Astrocyte (in vitro differentiated cells and primary cell): ENCODE results near the gene CEP89. TPM values are rescaled to one million over a fixed set of nuclear protein-coding genes. Genes with fewer than 3 reads are reported as not detected.

Experiments
- DNase-seq: peaks from one replicate; pipeline ENCODE4 v3.0.0-alpha.2; 2010; ENCODE audit warnings: low read depth
- FAIRE-seq: peaks from 2 replicates; lab custom pipeline; 2011; peaks lifted over from hg19 to GRCh38; lab: Jason Lieb, UNC
- H2AFZ ChIP-seq: 2 replicates; pipeline ENCODE4 v1.6.0; 2012; ENCODE audit warnings: low read depth, low read length, inconsistent platforms
- H3K27ac ChIP-seq: 2 replicates; pipeline ENCODE4 v1.5.1; 2011; ENCODE audit warnings: low read depth, low read length, inconsistent platforms
- H3K27me3 ChIP-seq: 2 replicates; pipeline ENCODE4 v1.6.0; 2011; ENCODE audit warnings: low read length, inconsistent platforms; ENCODE audit not compliant: insufficient read depth
- H3K36me3 ChIP-seq: 2 replicates; pipeline ENCODE4 v1.5.1; 2011; ENCODE audit warnings: low read length, inconsistent platforms; ENCODE audit not compliant: insufficient read depth
- H3K4me1 ChIP-seq: 2 replicates; pipeline ENCODE4 v1.5.1; 2011; ENCODE audit warnings: low read length, inconsistent platforms; ENCODE audit not compliant: insufficient read depth
- H3K4me2 ChIP-seq: 2 replicates; pipeline ENCODE4 v1.6.0; 2012; ENCODE audit warnings: low read length, inconsistent platforms
- H3K4me3 ChIP-seq: 2 replicates; pipeline ENCODE4 v1.5.1; 2011; ENCODE audit warnings: low read depth, mild to moderate bottlenecking, low read length, inconsistent platforms; ENCODE audit not compliant: insufficient read depth
- H3K79me2 ChIP-seq: 2 replicates; pipeline ENCODE4 v1.6.0; 2012; ENCODE audit warnings: mild to moderate bottlenecking, low read length, inconsistent platforms; ENCODE audit not compliant: insufficient read depth
- H3K9ac ChIP-seq: 2 replicates; pipeline ENCODE4 v1.6.0; 2012; ENCODE audit warnings: mild to moderate bottlenecking, low read length, inconsistent platforms
- H3K9me3 ChIP-seq: 2 replicates; pipeline ENCODE4 v1.5.1; 2012; ENCODE audit warnings: low read depth, mild to moderate bottlenecking, low read length, inconsistent platforms; ENCODE audit not compliant: insufficient read depth
- H4K20me1 ChIP-seq: 2 replicates; pipeline ENCODE4 v1.6.0; 2012; ENCODE audit warnings: low read length, inconsistent platforms; ENCODE audit not compliant: insufficient read depth
- H3K27ac Mint-ChIP-seq: one replicate; pipeline ENCODE4 v1.8.0; 2021; ENCODE audit warnings: mild to moderate bottlenecking, mixed read lengths; ENCODE audit not compliant: unreplicated experiment
- H3K27me3 Mint-ChIP-seq: one replicate; pipeline ENCODE4 v1.8.0; 2021; ENCODE audit warnings: low read depth, mixed read lengths; ENCODE audit not compliant: unreplicated experiment
- H3K36me3 Mint-ChIP-seq: one replicate; pipeline ENCODE4 v1.8.0; 2021; ENCODE audit warnings: low read depth, mixed read lengths; ENCODE audit not compliant: unreplicated experiment
- H3K4me1 Mint-ChIP-seq: one replicate; pipeline ENCODE4 v1.8.0; 2021; ENCODE audit warnings: low read depth, mixed read lengths; ENCODE audit not compliant: unreplicated experiment
- H3K4me3 Mint-ChIP-seq: one replicate; pipeline ENCODE4 v1.8.0; 2021; ENCODE audit warnings: mild to moderate bottlenecking, moderate library complexity, mixed read lengths; ENCODE audit not compliant: unreplicated experiment
- H3K9me3 Mint-ChIP-seq: one replicate; pipeline ENCODE4 v1.8.0; 2021; ENCODE audit warnings: mild to moderate bottlenecking, mixed read lengths; ENCODE audit not compliant: unreplicated experiment
- CTCF ChIP-seq: IDR thresholded peaks from 2 replicates; pipeline ENCODE4 v1.5.1; 2011; ENCODE audit warnings: low read depth, mild to moderate bottlenecking, inconsistent platforms, low read length, moderate library complexity; ENCODE audit not compliant: insufficient read depth
- EZH2 ChIP-seq: IDR thresholded peaks from 2 replicates; pipeline ENCODE4 v1.6.1; 2012; ENCODE audit warnings: mild to moderate bottlenecking, low read length, inconsistent platforms; ENCODE audit not compliant: insufficient read depth
- total RNA-seq: library from RNA; stranded (reverse); gene quantifications from 2 replicates; pipeline ENCODE4 v1.2.1, GENCODE V29; 2021

Gene CEP89
- total RNA-seq, 1 donor from 2014 or later = 28.3 TPM

DNA sequence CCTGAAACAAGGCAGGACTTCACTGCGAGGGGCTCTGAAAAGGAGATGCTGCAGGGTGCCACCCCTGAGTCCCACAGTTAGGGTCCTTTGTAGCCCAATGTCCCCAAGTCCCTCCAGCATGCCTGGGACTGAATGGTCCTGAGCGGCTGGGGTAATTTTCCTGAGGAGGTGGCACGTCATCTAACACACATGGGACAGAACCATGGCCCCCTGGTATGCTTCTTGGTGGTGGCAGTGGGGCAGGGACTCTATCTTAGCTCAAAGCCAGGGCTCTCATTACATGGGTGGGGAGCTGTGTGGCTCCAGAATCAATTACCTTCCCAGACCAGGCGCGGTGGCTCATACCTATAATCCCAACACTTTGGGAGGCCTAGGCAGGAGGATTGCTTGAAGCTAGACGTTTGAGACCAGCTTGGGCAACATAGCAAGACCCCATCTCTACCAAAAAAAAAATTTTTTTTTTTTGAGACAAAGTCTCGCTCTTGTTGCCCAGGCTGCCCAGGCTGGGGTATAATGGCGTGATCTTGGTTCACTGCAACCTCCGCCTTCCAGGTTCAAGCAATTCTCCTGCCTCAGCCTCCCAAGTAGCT lies 94.3 kb downstream of the CEP89 start:
- no peaks in the 10 kb centered on the region for H3K79me2 ChIP-seq
- H3K27me3 Mint-ChIP-seq = no peaks in the 10 kb centered on the region
- no peak overlapping the region for H3K4me3 ChIP-seq
- TF ChIP-seq CTCF (no peak), EZH2 (no peak)
- FAIRE-seq = no peak
- H3K36me3 Mint-ChIP-seq = peaks cover 11% of the 10 kb centered on the region
- H3K4me1 ChIP-seq = peaks cover 9% of the 10 kb centered on the region
- peak overlapping the region; percentile 69 for H3K27ac ChIP-seq
- H3K27ac Mint-ChIP-seq = no peak overlapping the region
- H3K9me3 ChIP-seq = no peaks in the 10 kb centered on the region
- no peaks in the 10 kb centered on the region for H3K9me3 Mint-ChIP-seq
- no peak overlapping the region for H3K4me3 Mint-ChIP-seq
- H4K20me1 ChIP-seq = no peaks in the 10 kb centered on the region
- H3K36me3 ChIP-seq = no peaks in the 10 kb centered on the region
- H3K4me2 ChIP-seq = peak overlapping the region; percentile 44
- H3K27me3 ChIP-seq = no peaks in the 10 kb centered on the region
- peak overlapping the region; percentile 61 for H3K9ac ChIP-seq
- DNase-seq = no peak
- no peaks in the 10 kb centered on the region for H3K4me1 Mint-ChIP-seq
- H2AFZ ChIP-seq = no peak overlapping the region

GRCh38 chr19:32876919-32877285 lies 94.9 kb downstream of the CEP89 start:
- no peaks in the 10 kb centered on the region for H3K4me1 Mint-ChIP-seq
- Histone ChIP-seq H3K4me3 (no peak overlapping the region), H2AFZ (no peak overlapping the region), H3K27ac (peak overlapping the region; percentile 69), H3K79me2 (no peaks in the 10 kb centered on the region), H3K4me2 (peak overlapping the region; percentile 44), H4K20me1 (no peaks in the 10 kb centered on the region), H3K4me1 (peaks cover 9% of the 10 kb centered on the region), H3K9me3 (no peaks in the 10 kb centered on the region), H3K27me3 (no peaks in the 10 kb centered on the region), H3K36me3 (no peaks in the 10 kb centered on the region), H3K9ac (peak overlapping the region; percentile 61)
- peaks cover 11% of the 10 kb centered on the region for H3K36me3 Mint-ChIP-seq
- no peak overlapping the region for H3K4me3 Mint-ChIP-seq
- DNase-seq (peak; percentile 50), FAIRE-seq (no peak)
- H3K27me3 Mint-ChIP-seq = no peaks in the 10 kb centered on the region
- H3K27ac Mint-ChIP-seq = no peak overlapping the region
- no peaks in the 10 kb centered on the region for H3K9me3 Mint-ChIP-seq
- no peak for TF ChIP-seq EZH2
- TF ChIP-seq CTCF = no peak

GRCh38 chr19:32876236-32876918 lies 95.4 kb downstream of the CEP89 start:
- Mint-ChIP-seq H3K4me3 (no peak overlapping the region), H3K9me3 (no peaks in the 10 kb centered on the region), H3K27me3 (no peaks in the 10 kb centered on the region), H3K4me1 (no peaks in the 10 kb centered on the region), H3K27ac (no peak overlapping the region), H3K36me3 (peaks cover 10% of the 10 kb centered on the region)
- no peak for TF ChIP-seq CTCF
- FAIRE-seq (no peak), DNase-seq (no peak)
- peaks cover 9% of the 10 kb centered on the region for H3K4me1 ChIP-seq
- no peak overlapping the region for H3K4me2 ChIP-seq
- no peaks in the 10 kb centered on the region for H3K9me3 ChIP-seq
- no peaks in the 10 kb centered on the region for H4K20me1 ChIP-seq
- no peak overlapping the region for H3K4me3 ChIP-seq
- H3K27me3 ChIP-seq = no peaks in the 10 kb centered on the region
- no peaks in the 10 kb centered on the region for H3K36me3 ChIP-seq
- no peak overlapping the region for H3K9ac ChIP-seq
- H3K27ac ChIP-seq = no peak overlapping the region
- no peak overlapping the region for H2AFZ ChIP-seq
- H3K79me2 ChIP-seq = no peaks in the 10 kb centered on the region
